ENCODE measurements around the gene HK1. TPM values are rescaled to one million over a fixed set of nuclear protein-coding genes. Genes with fewer than 3 reads are reported as not detected.
"Not testable (repeated sequence)": the region's sequence is repeated elsewhere in the genome, so short reads cannot be mapped to it uniquely, and the experiment has no call there.

Gene HK1
- total RNA-seq, 2 experiments from 2014 or later = 13.1 to 31.5 TPM

DNA sequence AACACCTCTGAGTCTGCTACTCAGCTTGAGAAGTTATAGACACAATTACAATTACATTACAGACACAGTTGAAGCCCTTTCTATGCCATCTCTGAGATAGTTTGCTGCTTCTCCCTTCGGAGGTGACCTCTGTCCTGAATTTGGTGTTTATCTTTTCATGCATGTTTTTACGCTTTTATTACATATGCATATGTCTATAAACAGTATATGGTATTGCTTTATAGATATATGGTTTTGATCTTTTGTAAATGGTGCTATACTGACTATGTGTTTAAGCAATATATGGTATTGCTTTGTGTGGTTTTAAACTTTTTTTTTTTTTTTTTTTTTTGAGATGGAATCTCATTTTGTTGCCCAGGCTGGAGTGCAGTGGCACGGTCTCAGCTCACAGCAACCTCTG is 48.4 kb downstream of the HK1 start:
- intact Hi-C loops (cut with micrococcal nuclease; ENCODE audit: unreplicated experiment) = no loop called here
- Histone ChIP-seq H3K9me2 (ENCODE audit: insufficient read depth, low read length) (no peaks in the 10 kb centered on the region), H2AFZ (ENCODE audit: low read length) (no peak overlapping the region), H3K4me1 (ENCODE audit: insufficient read depth, low read length, poor library complexity, severe bottlenecking) (peaks cover 9% of the 10 kb centered on the region), H3K27ac (ENCODE audit: low read depth, low read length, poor library complexity, severe bottlenecking) (no peak overlapping the region), H3K36me3 (ENCODE audit: insufficient read depth, low read length) (no peaks in the 10 kb centered on the region), H3K9me3 (ENCODE audit: low read length) (no peaks in the 10 kb centered on the region), H4K20me1 (ENCODE audit: insufficient read depth, low read length) (no peaks in the 10 kb centered on the region; the same call in 1 of the 2 replicates), H3K4me3 (ENCODE audit: low read depth, low read length, poor library complexity, severe bottlenecking) (no peak overlapping the region), H3K4me2 (ENCODE audit: low read length) (no peak overlapping the region), H3K79me2 (ENCODE audit: insufficient read depth, low read depth, low read length) (no peaks in the 10 kb centered on the region)
- BruUV-seq (replicated peaks) = no TSS peak
- CTCF ChIA-PET (ENCODE audit: unreplicated experiment) = no interaction called here
- no peak for DNase-seq (ENCODE audit: low spot score)
- TF ChIP-seq CTCF (conservative IDR thresholded peaks at IDR 0.05; ENCODE audit: low read length) = no peak
- no peak for TF ChIP-seq EZH2phosphoT487 (IDR thresholded peaks at IDR 0.05; ENCODE audit: borderline replicate concordance, low read depth, low read length)
- POLR2A ChIA-PET = interaction anchor here (0.7 kb wide), 1 partner anchor 13 kb away, joined by 3 read pairs; no protein-coding TSS in a partner anchor

- Histone ChIP-seq H2AFZ (ENCODE audit: low read length) (no peak overlapping the region), H3K27ac (ENCODE audit: low read depth, low read length, poor library complexity, severe bottlenecking) (no peak overlapping the region), H3K36me3 (ENCODE audit: insufficient read depth, low read length) (no peaks in the 10 kb centered on the region), H3K9me2 (ENCODE audit: insufficient read depth, low read length) (no peaks in the 10 kb centered on the region), H3K79me2 (ENCODE audit: insufficient read depth, low read depth, low read length) (no peaks in the 10 kb centered on the region), H3K4me3 (ENCODE audit: low read depth, low read length, poor library complexity, severe bottlenecking) (no peak overlapping the region), H4K20me1 (ENCODE audit: insufficient read depth, low read length) (no peaks in the 10 kb centered on the region; the same call in 1 of the 2 replicates), H3K4me1 (ENCODE audit: insufficient read depth, low read length, poor library complexity, severe bottlenecking) (peaks cover 9% of the 10 kb centered on the region), H3K9me3 (ENCODE audit: low read length) (no peaks in the 10 kb centered on the region), H3K4me2 (ENCODE audit: low read length) (peak overlapping the region; percentile 34; the same call in 1 of the 2 replicates)
- DNase-seq (ENCODE audit: low spot score) = no peak
- no peak for TF ChIP-seq EZH2phosphoT487 (IDR thresholded peaks at IDR 0.05; ENCODE audit: borderline replicate concordance, low read depth, low read length)
- no peak for TF ChIP-seq CTCF (conservative IDR thresholded peaks at IDR 0.05; ENCODE audit: low read length)
- no TSS peak for BruUV-seq (replicated peaks)
- ChIA-PET CTCF (ENCODE audit: unreplicated experiment) (interaction anchor here (0.5 kb wide), 1 partner anchor 62 kb away, joined by 11 read pairs; no protein-coding TSS in a partner anchor), POLR2A (interaction anchor here (0.5 to 0.7 kb wide), 2 partner anchors 12 to 73 kb away, joined by 3 to 4 read pairs; no protein-coding TSS in a partner anchor)
- intact Hi-C loops (cut with micrococcal nuclease; ENCODE audit: unreplicated experiment) = no loop called here
Observed at GRCh38 chr10:69327463-69328379, 49.4 kb downstream of the HK1 start.

DNA sequence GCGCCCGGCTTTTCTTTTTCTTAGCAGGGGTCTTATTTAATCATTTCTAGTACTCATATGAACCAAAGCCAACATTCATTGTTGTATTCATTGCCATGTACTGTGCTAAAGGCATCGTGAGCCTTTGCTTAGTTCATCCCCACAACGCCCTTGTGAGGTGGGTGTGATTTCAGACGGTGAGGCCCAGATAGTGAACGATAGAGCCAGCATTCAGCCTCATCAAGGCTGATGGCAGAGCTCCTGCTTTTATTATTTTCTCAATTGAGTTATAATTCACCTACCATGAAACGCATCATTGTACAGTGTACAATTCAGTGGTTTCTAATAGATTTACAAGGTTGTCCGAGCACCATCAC is 50.1 kb downstream of the HK1 start:
- H3K36me3 ChIP-seq (ENCODE audit: insufficient read depth, low read length) = no peaks in the 10 kb centered on the region
- H3K27ac ChIP-seq (ENCODE audit: low read depth, low read length, poor library complexity, severe bottlenecking) = no peak overlapping the region
- DNase-seq (ENCODE audit: low spot score) = no peak
- intact Hi-C loops (cut with micrococcal nuclease; ENCODE audit: unreplicated experiment) = no loop called here
- BruUV-seq (replicated peaks) = no TSS peak
- TF ChIP-seq CTCF (conservative IDR thresholded peaks at IDR 0.05; ENCODE audit: low read length) = no peak
- H2AFZ ChIP-seq (ENCODE audit: low read length) = no peak overlapping the region
- H3K4me2 ChIP-seq (ENCODE audit: low read length) = no peak overlapping the region
- no peaks in the 10 kb centered on the region for H3K79me2 ChIP-seq (ENCODE audit: insufficient read depth, low read depth, low read length)
- H3K4me3 ChIP-seq (ENCODE audit: low read depth, low read length, poor library complexity, severe bottlenecking) = no peak overlapping the region
- no peaks in the 10 kb centered on the region for H3K9me2 ChIP-seq (ENCODE audit: insufficient read depth, low read length)
- peaks cover 9% of the 10 kb centered on the region for H3K4me1 ChIP-seq (ENCODE audit: insufficient read depth, low read length, poor library complexity, severe bottlenecking)
- no peaks in the 10 kb centered on the region; the same call in 1 of the 2 replicates for H4K20me1 ChIP-seq (ENCODE audit: insufficient read depth, low read length)
- ChIA-PET POLR2A (no interaction called here), CTCF (ENCODE audit: unreplicated experiment) (interaction anchor here (0.5 kb wide), 1 partner anchor 61 kb away, joined by 11 read pairs; no protein-coding TSS in a partner anchor)
- no peaks in the 10 kb centered on the region for H3K9me3 ChIP-seq (ENCODE audit: low read length)

DNA sequence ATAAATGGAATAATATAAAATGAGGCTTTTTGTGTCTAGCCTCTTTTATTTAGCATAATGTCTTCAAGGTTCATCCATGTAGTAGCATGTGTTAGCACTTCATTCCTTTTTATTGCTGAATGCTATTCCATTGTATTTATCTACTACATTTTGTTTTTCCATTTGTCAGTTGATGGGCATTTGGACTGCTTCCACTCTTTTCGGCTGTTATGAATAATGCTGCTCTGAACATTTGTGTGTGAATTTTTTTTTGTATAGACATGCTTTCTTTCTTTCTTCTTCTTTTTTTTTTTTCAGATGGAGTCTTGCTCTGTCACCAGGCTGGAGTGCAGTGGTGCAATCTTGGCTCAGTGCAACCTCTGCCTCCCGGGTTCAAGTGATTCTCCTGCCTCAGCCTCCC is 50.6 kb downstream of the HK1 start:
- H3K4me1 ChIP-seq (ENCODE audit: insufficient read depth, low read length, poor library complexity, severe bottlenecking); POLR2A ChIA-PET; H3K9me3 ChIP-seq (ENCODE audit: low read length); BruUV-seq (replicated peaks); intact Hi-C loops (cut with micrococcal nuclease; ENCODE audit: unreplicated experiment); DNase-seq (ENCODE audit: low spot score); H3K79me2 ChIP-seq (ENCODE audit: insufficient read depth, low read depth, low read length); H3K4me3 ChIP-seq (ENCODE audit: low read depth, low read length, poor library complexity, severe bottlenecking); H4K20me1 ChIP-seq (ENCODE audit: insufficient read depth, low read length); H2AFZ ChIP-seq (ENCODE audit: low read length); H3K9me2 ChIP-seq (ENCODE audit: insufficient read depth, low read length); H3K4me2 ChIP-seq (ENCODE audit: low read length); CTCF ChIA-PET (ENCODE audit: unreplicated experiment); H3K27ac ChIP-seq (ENCODE audit: low read depth, low read length, poor library complexity, severe bottlenecking); H3K36me3 ChIP-seq (ENCODE audit: insufficient read depth, low read length): not testable (repeated sequence)
